Measurements from ENCODE around the gene GNA15.

- TF ChIP-seq CTCF (IDR thresholded peaks at IDR 0.05) (no peak), POLR2A (IDR thresholded peaks at IDR 0.05) (no peak)
Measured at GRCh38 chr19:3190921-3191805, 55.3 kb downstream of the GNA15 start.

All from Peyer's patch (tissue), 4 donors.